GM12878 (cell line): ENCODE results near the gene CHIT1. TPM values are rescaled to one million over a fixed set of nuclear protein-coding genes. Genes with fewer than 3 reads are reported as not detected.

ENCODE experiments used
- BRCA1 ChIP-seq: IDR thresholded peaks from 2 replicates; pipeline ENCODE4 v1.6.1; 2011; ENCODE audit warnings: low read depth, low read length, improper control_type of control experiment
- CEBPZ ChIP-seq: fragments of 150-350 bp; IDR thresholded peaks from 2 replicates; pipeline ENCODE4 v1.6.1; 2016; ENCODE audit warnings: low read depth, low read length
- DPF2 ChIP-seq: fragments of 450-650 bp; IDR thresholded peaks from 2 replicates; pipeline ENCODE4 v1.6.1; 2017; ENCODE audit warnings: mild to moderate bottlenecking
- E2F8 ChIP-seq: fragments of 450-650 bp; IDR thresholded peaks from 2 replicates; pipeline ENCODE4 v1.6.1; 2018; ENCODE audit warnings: mild to moderate bottlenecking, low read depth, moderate library complexity; ENCODE audit not compliant: partially characterized antibody
- EZH2 ChIP-seq: IDR thresholded peaks from 2 replicates; pipeline ENCODE4 v1.6.1; 2012; ENCODE audit warnings: low read depth, mild to moderate bottlenecking, control low read depth, inconsistent platforms, low read length, borderline replicate concordance; ENCODE audit not compliant: control insufficient read depth
- FOS ChIP-seq: IDR thresholded peaks from 3 replicates; pipeline ENCODE4 v1.6.1; 2011; ENCODE audit warnings: borderline replicate concordance; ENCODE audit not compliant: insufficient read length; ENCODE audit errors: extremely low read depth
- IKZF2 ChIP-seq, 2 experiments: fragments of 450-650 bp; IDR thresholded peaks; 2 replicates each; pipeline ENCODE4 v1.6.1; 2017; ENCODE audit warnings: mild to moderate bottlenecking in 2 of 2, moderate library complexity in 2 of 2
- SKIL ChIP-seq: fragments of 450-650 bp; IDR thresholded peaks from 2 replicates; pipeline ENCODE4 v1.6.1; 2017; ENCODE audit warnings: mild to moderate bottlenecking, low read depth, inconsistent platforms; ENCODE audit not compliant: poor library complexity, severe bottlenecking
- SUPT20H ChIP-seq: IDR thresholded peaks from 2 replicates; pipeline ENCODE4 v1.6.1; 2011; ENCODE audit warnings: low read depth, mild to moderate bottlenecking, low read length, moderate library complexity, borderline replicate concordance; ENCODE audit not compliant: control insufficient read depth
- TAF1 ChIP-seq: IDR thresholded peaks from 2 replicates; pipeline ENCODE4 v1.6.1; 2011; ENCODE audit warnings: mild to moderate bottlenecking, low read depth, low read length, borderline replicate concordance
- ZZZ3 ChIP-seq: IDR thresholded peaks from 2 replicates; pipeline ENCODE4 v1.6.1; 2011; ENCODE audit warnings: low read depth; ENCODE audit not compliant: control insufficient read depth, insufficient read length
- polyA plus RNA-seq, 11 experiments: library from polyadenylated mRNA; depleted of rRNA in 4 of 11; unstranded in 6 of 11; stranded (reverse) in 5 of 11; fragments of >200 nt; fragmentation: Nextera tagmentation in 4 of 11; fragmentation: Illumina TruSeq in 1 of 11; extraction: Ambion mirVana in 4 of 11; extraction: Trizol in 1 of 11; gene quantifications; 1 replicate in 1 of 11; 2 replicates in 10 of 11; pipeline versions ENCODE4 v1.2.1 to v1.2.3, GENCODE V29; 2011 to 2016; ENCODE audit warnings: inconsistent platforms in 2 of 11, missing spikeins in 2 of 11, low read depth in 1 of 11
- total RNA-seq, 4 experiments: library from RNA; depleted of rRNA in 3 of 4; stranded (reverse); fragments of >200 nt in 3 of 4; fragmentation: Illumina TruSeq in 1 of 4; extraction: Trizol in 1 of 4; gene quantifications; 2 replicates each; pipeline versions ENCODE4 v1.2.1 to v1.2.3, GENCODE V29; 2013 to 2021
- TF ChIP-seq, protein P1 (sequence below): fragments of 450-650 bp; IDR thresholded peaks from 2 replicates; pipeline ENCODE4 v1.6.1; 2017; ENCODE audit warnings: antibody characterized with exemption, mild to moderate bottlenecking, moderate library complexity
- TF ChIP-seq, protein P2 (sequence below): fragments of 450-650 bp; formaldehyde crosslinking; IDR thresholded peaks from 2 replicates; pipeline ENCODE4 v1.5.0; 2022; ENCODE audit warnings: mild to moderate bottlenecking, missing genetic modification characterization

Gene CHIT1
- total and polyA plus RNA-seq, 10 of the 15 experiments (the other 5 are each of a cell fraction or from before 2014, with no cell fraction given), result 0.02 to 2.1 (median 0.76) TPM

DNA sequence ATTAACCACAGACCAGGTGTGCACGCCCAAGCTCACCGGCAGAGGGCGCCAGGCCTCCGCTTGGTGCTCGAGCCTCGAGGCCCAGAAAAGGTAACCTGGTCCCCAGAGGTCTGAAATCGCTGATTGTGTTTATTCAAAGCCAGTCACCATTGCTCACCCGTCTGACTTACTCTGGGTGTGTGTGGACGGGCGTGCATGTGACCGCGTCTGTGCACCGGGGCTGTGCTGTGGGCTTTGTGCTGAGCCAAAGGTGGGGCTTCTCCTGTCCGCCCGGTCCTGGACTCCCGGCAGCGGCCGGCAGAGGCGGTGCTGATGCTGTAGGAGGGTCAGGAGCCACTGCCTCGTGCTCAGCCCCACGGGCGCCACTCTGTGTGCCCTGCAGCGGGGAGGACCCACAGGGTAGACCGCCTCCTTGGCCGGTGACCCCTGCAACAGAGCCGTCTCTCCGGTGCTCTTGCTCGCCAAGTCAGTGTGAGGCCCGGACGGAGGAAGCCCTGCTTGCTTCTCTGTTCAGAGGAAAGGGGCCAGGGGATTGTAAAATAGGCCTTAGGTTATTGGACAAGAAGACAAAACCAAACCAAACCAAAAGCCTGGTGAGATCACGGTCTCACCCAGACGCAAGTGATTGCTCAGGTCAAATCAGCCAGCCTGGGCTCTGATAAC, 43.9 kb upstream of the CHIT1 start (continued):
- TF ChIP-seq TAF1 (peak; percentile 44; the same call in 1 of the 2 replicates), IKZF2 (IDR thresholded peaks at IDR 0.05) (peak; percentile 55 to 69), ZZZ3 (no peak), DPF2 (peak; percentile 77), CEBPZ (no peak), E2F8 (no peak), EZH2 (no peak), SKIL (peak; percentile 79), BRCA1 (no peak), FOS (no peak), SUPT20H (no peak)
- TF ChIP-seq, protein P1, sequence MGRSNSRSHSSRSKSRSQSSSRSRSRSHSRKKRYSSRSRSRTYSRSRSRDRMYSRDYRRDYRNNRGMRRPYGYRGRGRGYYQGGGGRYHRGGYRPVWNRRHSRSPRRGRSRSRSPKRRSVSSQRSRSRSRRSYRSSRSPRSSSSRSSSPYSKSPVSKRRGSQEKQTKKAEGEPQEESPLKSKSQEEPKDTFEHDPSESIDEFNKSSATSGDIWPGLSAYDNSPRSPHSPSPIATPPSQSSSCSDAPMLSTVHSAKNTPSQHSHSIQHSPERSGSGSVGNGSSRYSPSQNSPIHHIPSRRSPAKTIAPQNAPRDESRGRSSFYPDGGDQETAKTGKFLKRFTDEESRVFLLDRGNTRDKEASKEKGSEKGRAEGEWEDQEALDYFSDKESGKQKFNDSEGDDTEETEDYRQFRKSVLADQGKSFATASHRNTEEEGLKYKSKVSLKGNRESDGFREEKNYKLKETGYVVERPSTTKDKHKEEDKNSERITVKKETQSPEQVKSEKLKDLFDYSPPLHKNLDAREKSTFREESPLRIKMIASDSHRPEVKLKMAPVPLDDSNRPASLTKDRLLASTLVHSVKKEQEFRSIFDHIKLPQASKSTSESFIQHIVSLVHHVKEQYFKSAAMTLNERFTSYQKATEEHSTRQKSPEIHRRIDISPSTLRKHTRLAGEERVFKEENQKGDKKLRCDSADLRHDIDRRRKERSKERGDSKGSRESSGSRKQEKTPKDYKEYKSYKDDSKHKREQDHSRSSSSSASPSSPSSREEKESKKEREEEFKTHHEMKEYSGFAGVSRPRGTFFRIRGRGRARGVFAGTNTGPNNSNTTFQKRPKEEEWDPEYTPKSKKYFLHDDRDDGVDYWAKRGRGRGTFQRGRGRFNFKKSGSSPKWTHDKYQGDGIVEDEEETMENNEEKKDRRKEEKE, result no peak
- TF ChIP-seq, protein P2, sequence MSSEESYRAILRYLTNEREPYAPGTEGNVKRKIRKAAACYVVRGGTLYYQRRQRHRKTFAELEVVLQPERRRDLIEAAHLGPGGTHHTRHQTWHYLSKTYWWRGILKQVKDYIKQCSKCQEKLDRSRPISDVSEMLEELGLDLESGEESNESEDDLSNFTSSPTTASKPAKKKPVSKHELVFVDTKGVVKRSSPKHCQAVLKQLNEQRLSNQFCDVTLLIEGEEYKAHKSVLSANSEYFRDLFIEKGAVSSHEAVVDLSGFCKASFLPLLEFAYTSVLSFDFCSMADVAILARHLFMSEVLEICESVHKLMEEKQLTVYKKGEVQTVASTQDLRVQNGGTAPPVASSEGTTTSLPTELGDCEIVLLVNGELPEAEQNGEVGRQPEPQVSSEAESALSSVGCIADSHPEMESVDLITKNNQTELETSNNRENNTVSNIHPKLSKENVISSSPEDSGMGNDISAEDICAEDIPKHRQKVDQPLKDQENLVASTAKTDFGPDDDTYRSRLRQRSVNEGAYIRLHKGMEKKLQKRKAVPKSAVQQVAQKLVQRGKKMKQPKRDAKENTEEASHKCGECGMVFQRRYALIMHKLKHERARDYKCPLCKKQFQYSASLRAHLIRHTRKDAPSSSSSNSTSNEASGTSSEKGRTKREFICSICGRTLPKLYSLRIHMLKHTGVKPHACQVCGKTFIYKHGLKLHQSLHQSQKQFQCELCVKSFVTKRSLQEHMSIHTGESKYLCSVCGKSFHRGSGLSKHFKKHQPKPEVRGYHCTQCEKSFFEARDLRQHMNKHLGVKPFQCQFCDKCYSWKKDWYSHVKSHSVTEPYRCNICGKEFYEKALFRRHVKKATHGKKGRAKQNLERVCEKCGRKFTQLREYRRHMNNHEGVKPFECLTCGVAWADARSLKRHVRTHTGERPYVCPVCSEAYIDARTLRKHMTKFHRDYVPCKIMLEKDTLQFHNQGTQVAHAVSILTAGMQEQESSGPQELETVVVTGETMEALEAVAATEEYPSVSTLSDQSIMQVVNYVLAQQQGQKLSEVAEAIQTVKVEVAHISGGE (CRISPR knock-in tag), result no peak
